Ramos (cell line): Measurements from ENCODE around the gene INSR.

ENCODE experiments used
- in situ Hi-C: fragments of 300-500 bp; cut with MboI; formaldehyde crosslinking; loops from one replicate; pipeline ENCODE4 v1.14.3; 2022; ENCODE audit warnings: low sequenced_read_pairs; ENCODE audit not compliant: unreplicated experiment

INSR gene

GRCh38 chr19:7152568-7152967 is 141.6 kb downstream of the INSR start:
- in situ Hi-C loops, result no loop called here

GRCh38 chr19:7149956-7150705 is 144.1 kb downstream of the INSR start:
- in situ Hi-C loops, result loop anchor here (10.0 kb wide), 1 partner anchor 175 kb away; no protein-coding TSS in a partner anchor

- in situ Hi-C loops, result loop anchor here (10.0 kb wide), 1 partner anchor 178 kb away; no protein-coding TSS in a partner anchor
Observed at GRCh38 chr19:7147119-7147675, 147.0 kb downstream of the INSR start.

- in situ Hi-C loops, result loop anchor here (10.0 kb wide), 1 partner anchor 179 kb away; no protein-coding TSS in a partner anchor
Observed at GRCh38 chr19:7146086-7146485, 148.1 kb downstream of the INSR start.

- in situ Hi-C loops, result loop anchor here (10.0 kb wide), 1 partner anchor 179 kb away; no protein-coding TSS in a partner anchor
Observed at GRCh38 chr19:7145494-7145893, 148.7 kb downstream of the INSR start.

GRCh38 chr19:7142771-7143170 is 151.4 kb downstream of the INSR start:
- in situ Hi-C loops, result loop anchor here (10.0 kb wide), 1 partner anchor 182 kb away; no protein-coding TSS in a partner anchor

GRCh38 chr19:7140137-7140536 is 154.1 kb downstream of the INSR start:
- in situ Hi-C loops, result loop anchor here (10.0 kb wide), 1 partner anchor 185 kb away; no protein-coding TSS in a partner anchor

GRCh38 chr19:7139095-7139494 is 155.1 kb downstream of the INSR start:
- in situ Hi-C loops, result no loop called here

GRCh38 chr19:7138402-7138801 is 155.8 kb downstream of the INSR start:
- in situ Hi-C loops, result no loop called here

GRCh38 chr19:7137120-7137519 is 157.1 kb downstream of the INSR start:
- in situ Hi-C loops, result no loop called here

GRCh38 chr19:7132054-7132453 is 162.2 kb downstream of the INSR start:
- in situ Hi-C loops, result no loop called here

GRCh38 chr19:7130043-7130442 is 164.2 kb downstream of the INSR start:
- in situ Hi-C loops, result no loop called here

- in situ Hi-C loops, result no loop called here
Observed at GRCh38 chr19:7126132-7126531, 168.1 kb downstream of the INSR start.

GRCh38 chr19:7125221-7125620 is 169.0 kb downstream of the INSR start:
- in situ Hi-C loops, result no loop called here

GRCh38 chr19:7124782-7125181 is 169.4 kb downstream of the INSR start:
- in situ Hi-C loops, result no loop called here

- in situ Hi-C loops, result no loop called here
Observed at GRCh38 chr19:7122701-7123100, 171.5 kb downstream of the INSR start.

- in situ Hi-C loops, result no loop called here
Observed at GRCh38 chr19:7120499-7120898, 173.7 kb downstream of the INSR start.

- in situ Hi-C loops, result no loop called here
Observed at GRCh38 chr19:7119582-7119981, 174.6 kb downstream of the INSR start.

GRCh38 chr19:7117248-7117647 is 177.0 kb downstream of the INSR start:
- in situ Hi-C loops, result no loop called here

GRCh38 chr19:7115721-7116120 is 178.5 kb downstream of the INSR start:
- in situ Hi-C loops, result no loop called here

GRCh38 chr19:7113233-7113632 is 181.0 kb downstream of the INSR start:
- in situ Hi-C loops, result no loop called here

GRCh38 chr19:7112675-7113074 is 181.5 kb downstream of the INSR start:
- in situ Hi-C loops, result no loop called here
